Superior temporal gyrus (tissue), 1 donor: ENCODE results near the gene ACSBG1.
"Not testable (repeated sequence)": the region's sequence is repeated elsewhere in the genome, so short reads cannot be mapped to it uniquely, and the experiment has no call there.

Source experiments
- DNase-seq: peaks from one replicate; pipeline ENCODE4 v3.0.0-alpha.2; 2016; ENCODE audit errors: extremely low spot score

Gene ACSBG1

GRCh38 chr15:78167227-78167888 is 67.0 kb downstream of the ACSBG1 start:
- DNase-seq: no peak

GRCh38 chr15:78164010-78164409 is 70.4 kb downstream of the ACSBG1 start:
- DNase-seq: no peak

GRCh38 chr15:78162038-78162437 is 72.3 kb downstream of the ACSBG1 start:
- no peak for DNase-seq

GRCh38 chr15:78159395-78159794 is 75.0 kb downstream of the ACSBG1 start:
- DNase-seq: no peak

- no peak for DNase-seq
Observed at GRCh38 chr15:78157203-78157602, 77.2 kb downstream of the ACSBG1 start.

- no peak for DNase-seq
Observed at GRCh38 chr15:78156653-78157052, 77.7 kb downstream of the ACSBG1 start.

GRCh38 chr15:78155355-78155939 is 78.9 kb downstream of the ACSBG1 start:
- DNase-seq: no peak

- no peak for DNase-seq
Observed at GRCh38 chr15:78154955-78155354, 79.4 kb downstream of the ACSBG1 start.

- not testable (repeated sequence) for DNase-seq
Observed at GRCh38 chr15:78151075-78151474, 83.3 kb downstream of the ACSBG1 start.

GRCh38 chr15:78149805-78150751 is 84.3 kb downstream of the ACSBG1 start:
- peak; percentile 43 for DNase-seq

GRCh38 chr15:78149068-78149804 is 85.1 kb downstream of the ACSBG1 start, which contains the start of gene IDH3A:
TSS of gene IDH3A (plus strand) at chr15:78149362. CDS start at chr15:78149404, 42 bp downstream.
- DNase-seq: peak; percentile 99

GRCh38 chr15:78148392-78149067 is 85.8 kb downstream of the ACSBG1 start:
- no peak for DNase-seq

GRCh38 chr15:78147566-78147965 is 86.8 kb downstream of the ACSBG1 start:
- DNase-seq: no peak

- no peak for DNase-seq
Observed at GRCh38 chr15:78146425-78147154, 87.8 kb downstream of the ACSBG1 start.

GRCh38 chr15:78142332-78142731 is 92.0 kb downstream of the ACSBG1 start:
- DNase-seq: no peak

GRCh38 chr15:78140292-78140691 is 94.1 kb downstream of the ACSBG1 start:
- no peak for DNase-seq

- DNase-seq: no peak
Observed at GRCh38 chr15:78139578-78139977, 94.8 kb downstream of the ACSBG1 start.

- no peak for DNase-seq
Observed at GRCh38 chr15:78133801-78134200, 100.6 kb downstream of the ACSBG1 start.

- DNase-seq: peak; percentile 26
Observed at GRCh38 chr15:78131295-78132061, 102.9 kb downstream of the ACSBG1 start, which contains the start of gene CIB2. TSS of gene CIB2 (minus strand) at chr15:78131445. CDS start at chr15:78131215, 230 bp downstream.
